ENCODE measurements around the gene EIF4E1B. TPM values are rescaled to one million over a fixed set of nuclear protein-coding genes. Genes with fewer than 3 reads are reported as not detected.
A peak's percentile ranks its signal among the peaks of the same experiment; 100 is the strongest.

EIF4E1B gene
- polyA plus RNA-seq, 1 donor from 2014 or later, result 0.82 TPM

DNA sequence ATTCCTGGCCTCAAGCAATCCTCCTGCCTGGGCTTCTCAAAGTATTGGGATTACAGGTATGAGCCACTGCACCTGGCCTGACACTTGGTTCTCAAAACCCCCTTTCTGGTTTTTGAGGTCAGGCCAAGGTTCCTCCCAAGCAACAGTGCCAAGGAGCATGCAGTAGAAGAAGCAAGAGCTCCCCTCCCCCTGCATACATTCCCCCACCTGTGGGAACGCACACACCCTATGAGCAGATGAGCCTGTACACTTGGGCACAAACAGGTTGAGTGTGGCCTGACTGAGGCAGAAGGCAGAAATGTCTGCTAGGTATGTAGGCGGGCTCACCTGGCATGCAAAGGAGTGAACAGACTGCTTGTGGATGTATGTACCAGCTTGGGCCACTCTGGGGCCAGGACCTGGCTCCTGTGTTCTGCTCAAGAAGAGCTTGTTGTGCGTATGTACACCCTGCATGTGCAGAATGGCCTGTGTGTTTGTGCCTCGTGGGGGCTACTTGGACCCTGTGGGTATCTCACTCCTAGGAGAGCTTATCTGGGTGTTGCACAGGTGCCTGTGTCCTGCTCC, 22.3 kb upstream of the EIF4E1B start:
- peak overlapping the region; percentile 74 for H3K4me3 ChIP-seq (ENCODE audit: low read length)
- TF ChIP-seq RAD21 (conservative IDR thresholded peaks at IDR 0.05) (no peak), EZH2 (IDR thresholded peaks at IDR 0.05; ENCODE audit: borderline replicate concordance, insufficient read depth, low read length, poor library complexity, severe bottlenecking) (no peak), TAF1 (IDR thresholded peaks at IDR 0.05; ENCODE audit: low read depth) (no peak), POLR2AphosphoS5 (IDR thresholded peaks at IDR 0.05) (no peak), EP300 (conservative IDR thresholded peaks at IDR 0.05; ENCODE audit: poor library complexity, severe bottlenecking) (no peak), SMC3 (conservative IDR thresholded peaks at IDR 0.05; ENCODE audit: poor library complexity) (no peak), MXI1 (conservative IDR thresholded peaks at IDR 0.05; ENCODE audit: poor library complexity, severe bottlenecking) (no peak)
- TF ChIP-seq, protein P1, sequence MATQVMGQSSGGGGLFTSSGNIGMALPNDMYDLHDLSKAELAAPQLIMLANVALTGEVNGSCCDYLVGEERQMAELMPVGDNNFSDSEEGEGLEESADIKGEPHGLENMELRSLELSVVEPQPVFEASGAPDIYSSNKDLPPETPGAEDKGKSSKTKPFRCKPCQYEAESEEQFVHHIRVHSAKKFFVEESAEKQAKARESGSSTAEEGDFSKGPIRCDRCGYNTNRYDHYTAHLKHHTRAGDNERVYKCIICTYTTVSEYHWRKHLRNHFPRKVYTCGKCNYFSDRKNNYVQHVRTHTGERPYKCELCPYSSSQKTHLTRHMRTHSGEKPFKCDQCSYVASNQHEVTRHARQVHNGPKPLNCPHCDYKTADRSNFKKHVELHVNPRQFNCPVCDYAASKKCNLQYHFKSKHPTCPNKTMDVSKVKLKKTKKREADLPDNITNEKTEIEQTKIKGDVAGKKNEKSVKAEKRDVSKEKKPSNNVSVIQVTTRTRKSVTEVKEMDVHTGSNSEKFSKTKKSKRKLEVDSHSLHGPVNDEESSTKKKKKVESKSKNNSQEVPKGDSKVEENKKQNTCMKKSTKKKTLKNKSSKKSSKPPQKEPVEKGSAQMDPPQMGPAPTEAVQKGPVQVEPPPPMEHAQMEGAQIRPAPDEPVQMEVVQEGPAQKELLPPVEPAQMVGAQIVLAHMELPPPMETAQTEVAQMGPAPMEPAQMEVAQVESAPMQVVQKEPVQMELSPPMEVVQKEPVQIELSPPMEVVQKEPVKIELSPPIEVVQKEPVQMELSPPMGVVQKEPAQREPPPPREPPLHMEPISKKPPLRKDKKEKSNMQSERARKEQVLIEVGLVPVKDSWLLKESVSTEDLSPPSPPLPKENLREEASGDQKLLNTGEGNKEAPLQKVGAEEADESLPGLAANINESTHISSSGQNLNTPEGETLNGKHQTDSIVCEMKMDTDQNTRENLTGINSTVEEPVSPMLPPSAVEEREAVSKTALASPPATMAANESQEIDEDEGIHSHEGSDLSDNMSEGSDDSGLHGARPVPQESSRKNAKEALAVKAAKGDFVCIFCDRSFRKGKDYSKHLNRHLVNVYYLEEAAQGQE (IDR thresholded peaks at IDR 0.05; ENCODE audit: borderline replicate concordance), result no peak
- TF ChIP-seq, protein P2, sequence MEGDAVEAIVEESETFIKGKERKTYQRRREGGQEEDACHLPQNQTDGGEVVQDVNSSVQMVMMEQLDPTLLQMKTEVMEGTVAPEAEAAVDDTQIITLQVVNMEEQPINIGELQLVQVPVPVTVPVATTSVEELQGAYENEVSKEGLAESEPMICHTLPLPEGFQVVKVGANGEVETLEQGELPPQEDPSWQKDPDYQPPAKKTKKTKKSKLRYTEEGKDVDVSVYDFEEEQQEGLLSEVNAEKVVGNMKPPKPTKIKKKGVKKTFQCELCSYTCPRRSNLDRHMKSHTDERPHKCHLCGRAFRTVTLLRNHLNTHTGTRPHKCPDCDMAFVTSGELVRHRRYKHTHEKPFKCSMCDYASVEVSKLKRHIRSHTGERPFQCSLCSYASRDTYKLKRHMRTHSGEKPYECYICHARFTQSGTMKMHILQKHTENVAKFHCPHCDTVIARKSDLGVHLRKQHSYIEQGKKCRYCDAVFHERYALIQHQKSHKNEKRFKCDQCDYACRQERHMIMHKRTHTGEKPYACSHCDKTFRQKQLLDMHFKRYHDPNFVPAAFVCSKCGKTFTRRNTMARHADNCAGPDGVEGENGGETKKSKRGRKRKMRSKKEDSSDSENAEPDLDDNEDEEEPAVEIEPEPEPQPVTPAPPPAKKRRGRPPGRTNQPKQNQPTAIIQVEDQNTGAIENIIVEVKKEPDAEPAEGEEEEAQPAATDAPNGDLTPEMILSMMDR (IDR thresholded peaks at IDR 0.05; ENCODE audit: poor library complexity, severe bottlenecking), result no peak

DNA sequence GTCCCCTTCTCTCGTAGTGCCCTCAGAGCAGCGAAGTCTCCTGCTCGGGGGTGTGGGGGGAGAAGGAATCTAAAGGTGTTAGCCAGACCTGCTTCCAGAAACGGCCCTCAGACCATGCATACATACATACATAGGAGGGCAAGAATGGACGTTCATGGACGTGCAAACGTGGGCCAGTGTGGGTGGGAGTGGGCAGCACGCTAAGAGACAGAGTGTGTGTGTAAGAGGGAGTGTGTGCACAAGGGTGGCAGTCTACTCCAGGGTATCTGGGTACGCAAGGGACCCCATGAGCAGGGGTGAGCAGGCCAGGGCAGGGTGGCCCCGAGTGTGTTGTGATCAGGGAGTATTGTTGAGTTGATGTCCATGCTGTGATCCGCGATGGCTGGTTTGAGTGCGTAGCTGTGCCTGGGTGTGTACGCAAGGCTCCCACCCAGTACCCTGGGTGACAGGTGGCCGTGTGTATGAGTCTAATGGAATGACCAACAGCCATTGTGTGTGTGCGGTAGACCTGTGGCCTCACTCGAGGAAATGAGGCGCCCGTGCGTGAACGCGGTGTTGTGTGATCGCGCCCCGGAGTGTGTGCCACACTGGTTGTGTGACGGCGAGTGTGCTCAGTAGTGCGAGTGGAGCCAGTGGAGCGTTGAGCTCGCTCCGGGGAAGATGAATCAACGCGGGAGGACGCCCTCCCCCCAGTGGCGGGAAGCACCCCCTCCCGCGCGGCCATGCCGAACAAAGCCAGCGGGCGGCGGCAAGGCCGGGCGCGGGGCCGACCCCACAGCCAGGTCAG, 21.3 kb upstream of the EIF4E1B start:
- Histone ChIP-seq H2AFZ (ENCODE audit: low read depth, low read length) (no peak overlapping the region), H3K4me2 (ENCODE audit: low read length) (peak overlapping the region; percentile 80), H3K4me3 (ENCODE audit: low read length) (peak overlapping the region; percentile 74), H3K9ac (ENCODE audit: low read length) (peak overlapping the region; percentile 85), H3K27ac (ENCODE audit: low read length) (peak overlapping the region; percentile 53), H3K9me2 (ENCODE audit: insufficient read depth, low read length) (no peaks in the 10 kb centered on the region), H4K20me1 (ENCODE audit: insufficient read depth) (no peaks in the 10 kb centered on the region), H3K79me2 (replicated peaks; ENCODE audit: insufficient read depth, low read length) (peaks cover 32% of the 10 kb centered on the region), H3K27me3 (ENCODE audit: insufficient read depth, low read depth, low read length) (peaks cover 18% of the 10 kb centered on the region), H3K36me3 (ENCODE audit: insufficient read depth, low read length) (no peaks in the 10 kb centered on the region), H3K9me3 (ENCODE audit: low read length) (no peaks in the 10 kb centered on the region), H3F3A (ENCODE audit: insufficient read depth, low read length, poor library complexity, severe bottlenecking) (no peaks in the 10 kb centered on the region)
- TF ChIP-seq, protein P1 (IDR thresholded peaks at IDR 0.05; ENCODE audit: borderline replicate concordance), result peak; percentile 15
- TF ChIP-seq SMC3 (conservative IDR thresholded peaks at IDR 0.05; ENCODE audit: poor library complexity) (no peak), POLR2AphosphoS5 (IDR thresholded peaks at IDR 0.05) (peak; percentile 53), EZH2 (IDR thresholded peaks at IDR 0.05; ENCODE audit: borderline replicate concordance, insufficient read depth, low read length, poor library complexity, severe bottlenecking) (no peak), TAF1 (IDR thresholded peaks at IDR 0.05; ENCODE audit: low read depth) (no peak), RAD21 (conservative IDR thresholded peaks at IDR 0.05) (no peak), EP300 (conservative IDR thresholded peaks at IDR 0.05; ENCODE audit: poor library complexity, severe bottlenecking) (no peak), MXI1 (conservative IDR thresholded peaks at IDR 0.05; ENCODE audit: poor library complexity, severe bottlenecking) (no peak)
- TF ChIP-seq, protein P2 (IDR thresholded peaks at IDR 0.05; ENCODE audit: poor library complexity, severe bottlenecking), result no peak

More for the DNA sequence above, 22.3 kb upstream of the EIF4E1B start:
- Histone ChIP-seq H3K27me3 (ENCODE audit: insufficient read depth, low read depth, low read length) (peaks cover 18% of the 10 kb centered on the region), H3K9me3 (ENCODE audit: low read length) (no peaks in the 10 kb centered on the region), H2AFZ (ENCODE audit: low read depth, low read length) (no peak overlapping the region), H3K36me3 (ENCODE audit: insufficient read depth, low read length) (no peaks in the 10 kb centered on the region), H3F3A (ENCODE audit: insufficient read depth, low read length, poor library complexity, severe bottlenecking) (no peaks in the 10 kb centered on the region), H3K4me2 (ENCODE audit: low read length) (peak overlapping the region; percentile 80), H3K9ac (ENCODE audit: low read length) (peak overlapping the region; percentile 85), H3K9me2 (ENCODE audit: insufficient read depth, low read length) (no peaks in the 10 kb centered on the region), H3K79me2 (replicated peaks; ENCODE audit: insufficient read depth, low read length) (peaks cover 39% of the 10 kb centered on the region), H4K20me1 (ENCODE audit: insufficient read depth) (no peaks in the 10 kb centered on the region), H3K27ac (ENCODE audit: low read length) (peak overlapping the region; percentile 53)

All from neural cell (in vitro differentiated cells).